Measurements from ENCODE around the gene ABTB1. TPM values are rescaled to one million over a fixed set of nuclear protein-coding genes. Genes with fewer than 3 reads are reported as not detected.

ABTB1 gene
- total and polyA plus RNA-seq, 4 donors = 9.7 to 14.1 (median 10.9) TPM

DNA sequence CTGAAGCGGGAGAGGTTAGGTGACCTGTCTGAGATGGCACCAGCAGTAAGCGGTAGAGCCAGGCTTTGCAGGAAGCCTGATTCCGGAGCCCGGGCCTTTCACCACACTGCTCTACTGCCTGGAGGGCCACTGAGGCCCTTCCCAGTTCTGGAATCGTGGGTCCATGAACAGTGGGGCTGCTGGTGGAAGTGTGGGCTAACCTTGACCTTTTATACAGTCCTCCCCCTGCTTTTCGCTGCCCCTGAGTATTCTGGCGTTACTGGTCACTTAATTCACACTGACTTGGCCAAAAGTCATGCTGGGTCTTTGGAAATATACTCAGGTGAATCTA is 2.6 kb upstream of the ABTB1 start:
- 94% methylated on average over 7 of the region's 7 CpGs for WGBS
- H3K27ac ChIP-seq (ENCODE audit: low read depth in 1 of 2, low read length in 2 of 2) = no peak overlapping the region
- no peaks in the 10 kb centered on the region for H3K9me3 ChIP-seq (ENCODE audit: control insufficient read depth in 4 of 4, low read length in 3 of 4)
- H3K27me3 ChIP-seq (ENCODE audit: control insufficient read depth in 4 of 4, insufficient read depth in 4 of 4, low read length in 3 of 4) = no peaks in the 10 kb centered on the region
- TF ChIP-seq RAD21 (IDR thresholded peaks at IDR 0.05) (no peak), YY1 (IDR thresholded peaks at IDR 0.05) (no peak), TAF1 (conservative IDR thresholded peaks at IDR 0.05) (no peak), EGR1 (IDR thresholded peaks at IDR 0.05; ENCODE audit: low read depth in 2 of 2) (no peak), GABPA (IDR thresholded peaks at IDR 0.05 in 1 of 2, conservative IDR thresholded peaks at IDR 0.05 in 1 of 2) (no peak), FOXA1 (IDR thresholded peaks at IDR 0.05) (no peak)
- TF ChIP-seq, protein P1, sequence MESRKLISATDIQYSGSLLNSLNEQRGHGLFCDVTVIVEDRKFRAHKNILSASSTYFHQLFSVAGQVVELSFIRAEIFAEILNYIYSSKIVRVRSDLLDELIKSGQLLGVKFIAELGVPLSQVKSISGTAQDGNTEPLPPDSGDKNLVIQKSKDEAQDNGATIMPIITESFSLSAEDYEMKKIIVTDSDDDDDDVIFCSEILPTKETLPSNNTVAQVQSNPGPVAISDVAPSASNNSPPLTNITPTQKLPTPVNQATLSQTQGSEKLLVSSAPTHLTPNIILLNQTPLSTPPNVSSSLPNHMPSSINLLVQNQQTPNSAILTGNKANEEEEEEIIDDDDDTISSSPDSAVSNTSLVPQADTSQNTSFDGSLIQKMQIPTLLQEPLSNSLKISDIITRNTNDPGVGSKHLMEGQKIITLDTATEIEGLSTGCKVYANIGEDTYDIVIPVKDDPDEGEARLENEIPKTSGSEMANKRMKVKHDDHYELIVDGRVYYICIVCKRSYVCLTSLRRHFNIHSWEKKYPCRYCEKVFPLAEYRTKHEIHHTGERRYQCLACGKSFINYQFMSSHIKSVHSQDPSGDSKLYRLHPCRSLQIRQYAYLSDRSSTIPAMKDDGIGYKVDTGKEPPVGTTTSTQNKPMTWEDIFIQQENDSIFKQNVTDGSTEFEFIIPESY (IDR thresholded peaks at IDR 0.05) = no peak
- TF ChIP-seq, protein P2, sequence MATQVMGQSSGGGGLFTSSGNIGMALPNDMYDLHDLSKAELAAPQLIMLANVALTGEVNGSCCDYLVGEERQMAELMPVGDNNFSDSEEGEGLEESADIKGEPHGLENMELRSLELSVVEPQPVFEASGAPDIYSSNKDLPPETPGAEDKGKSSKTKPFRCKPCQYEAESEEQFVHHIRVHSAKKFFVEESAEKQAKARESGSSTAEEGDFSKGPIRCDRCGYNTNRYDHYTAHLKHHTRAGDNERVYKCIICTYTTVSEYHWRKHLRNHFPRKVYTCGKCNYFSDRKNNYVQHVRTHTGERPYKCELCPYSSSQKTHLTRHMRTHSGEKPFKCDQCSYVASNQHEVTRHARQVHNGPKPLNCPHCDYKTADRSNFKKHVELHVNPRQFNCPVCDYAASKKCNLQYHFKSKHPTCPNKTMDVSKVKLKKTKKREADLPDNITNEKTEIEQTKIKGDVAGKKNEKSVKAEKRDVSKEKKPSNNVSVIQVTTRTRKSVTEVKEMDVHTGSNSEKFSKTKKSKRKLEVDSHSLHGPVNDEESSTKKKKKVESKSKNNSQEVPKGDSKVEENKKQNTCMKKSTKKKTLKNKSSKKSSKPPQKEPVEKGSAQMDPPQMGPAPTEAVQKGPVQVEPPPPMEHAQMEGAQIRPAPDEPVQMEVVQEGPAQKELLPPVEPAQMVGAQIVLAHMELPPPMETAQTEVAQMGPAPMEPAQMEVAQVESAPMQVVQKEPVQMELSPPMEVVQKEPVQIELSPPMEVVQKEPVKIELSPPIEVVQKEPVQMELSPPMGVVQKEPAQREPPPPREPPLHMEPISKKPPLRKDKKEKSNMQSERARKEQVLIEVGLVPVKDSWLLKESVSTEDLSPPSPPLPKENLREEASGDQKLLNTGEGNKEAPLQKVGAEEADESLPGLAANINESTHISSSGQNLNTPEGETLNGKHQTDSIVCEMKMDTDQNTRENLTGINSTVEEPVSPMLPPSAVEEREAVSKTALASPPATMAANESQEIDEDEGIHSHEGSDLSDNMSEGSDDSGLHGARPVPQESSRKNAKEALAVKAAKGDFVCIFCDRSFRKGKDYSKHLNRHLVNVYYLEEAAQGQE (IDR thresholded peaks at IDR 0.05) = no peak
- TF ChIP-seq, protein P3, sequence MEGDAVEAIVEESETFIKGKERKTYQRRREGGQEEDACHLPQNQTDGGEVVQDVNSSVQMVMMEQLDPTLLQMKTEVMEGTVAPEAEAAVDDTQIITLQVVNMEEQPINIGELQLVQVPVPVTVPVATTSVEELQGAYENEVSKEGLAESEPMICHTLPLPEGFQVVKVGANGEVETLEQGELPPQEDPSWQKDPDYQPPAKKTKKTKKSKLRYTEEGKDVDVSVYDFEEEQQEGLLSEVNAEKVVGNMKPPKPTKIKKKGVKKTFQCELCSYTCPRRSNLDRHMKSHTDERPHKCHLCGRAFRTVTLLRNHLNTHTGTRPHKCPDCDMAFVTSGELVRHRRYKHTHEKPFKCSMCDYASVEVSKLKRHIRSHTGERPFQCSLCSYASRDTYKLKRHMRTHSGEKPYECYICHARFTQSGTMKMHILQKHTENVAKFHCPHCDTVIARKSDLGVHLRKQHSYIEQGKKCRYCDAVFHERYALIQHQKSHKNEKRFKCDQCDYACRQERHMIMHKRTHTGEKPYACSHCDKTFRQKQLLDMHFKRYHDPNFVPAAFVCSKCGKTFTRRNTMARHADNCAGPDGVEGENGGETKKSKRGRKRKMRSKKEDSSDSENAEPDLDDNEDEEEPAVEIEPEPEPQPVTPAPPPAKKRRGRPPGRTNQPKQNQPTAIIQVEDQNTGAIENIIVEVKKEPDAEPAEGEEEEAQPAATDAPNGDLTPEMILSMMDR (IDR thresholded peaks at IDR 0.05; ENCODE audit: low read depth, low read length, missing input control) = no peak
- TF ChIP-seq, protein P4, sequence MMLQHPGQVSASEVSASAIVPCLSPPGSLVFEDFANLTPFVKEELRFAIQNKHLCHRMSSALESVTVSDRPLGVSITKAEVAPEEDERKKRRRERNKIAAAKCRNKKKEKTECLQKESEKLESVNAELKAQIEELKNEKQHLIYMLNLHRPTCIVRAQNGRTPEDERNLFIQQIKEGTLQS (IDR thresholded peaks at IDR 0.05) = no peak
- H3K4me1 ChIP-seq (ENCODE audit: control insufficient read depth in 4 of 4, insufficient read depth in 4 of 4, low read length in 3 of 4) = peaks cover 5 to 14% (median 8%) of the 10 kb centered on the region in 4 donors
- no peak overlapping the region for H3K9ac ChIP-seq (ENCODE audit: low read depth in 1 of 2, low read length in 2 of 2)
- H3K4me3 ChIP-seq (ENCODE audit: low read depth in 1 of 3, low read length in 3 of 3) = no peak overlapping the region
- DNase-seq (ENCODE audit: low spot score) = no peak
- H3K36me3 ChIP-seq (ENCODE audit: control insufficient read depth in 4 of 4, insufficient read depth in 3 of 4, low read depth in 1 of 4, low read length in 3 of 4) = no peaks in the 10 kb centered on the region

DNA sequence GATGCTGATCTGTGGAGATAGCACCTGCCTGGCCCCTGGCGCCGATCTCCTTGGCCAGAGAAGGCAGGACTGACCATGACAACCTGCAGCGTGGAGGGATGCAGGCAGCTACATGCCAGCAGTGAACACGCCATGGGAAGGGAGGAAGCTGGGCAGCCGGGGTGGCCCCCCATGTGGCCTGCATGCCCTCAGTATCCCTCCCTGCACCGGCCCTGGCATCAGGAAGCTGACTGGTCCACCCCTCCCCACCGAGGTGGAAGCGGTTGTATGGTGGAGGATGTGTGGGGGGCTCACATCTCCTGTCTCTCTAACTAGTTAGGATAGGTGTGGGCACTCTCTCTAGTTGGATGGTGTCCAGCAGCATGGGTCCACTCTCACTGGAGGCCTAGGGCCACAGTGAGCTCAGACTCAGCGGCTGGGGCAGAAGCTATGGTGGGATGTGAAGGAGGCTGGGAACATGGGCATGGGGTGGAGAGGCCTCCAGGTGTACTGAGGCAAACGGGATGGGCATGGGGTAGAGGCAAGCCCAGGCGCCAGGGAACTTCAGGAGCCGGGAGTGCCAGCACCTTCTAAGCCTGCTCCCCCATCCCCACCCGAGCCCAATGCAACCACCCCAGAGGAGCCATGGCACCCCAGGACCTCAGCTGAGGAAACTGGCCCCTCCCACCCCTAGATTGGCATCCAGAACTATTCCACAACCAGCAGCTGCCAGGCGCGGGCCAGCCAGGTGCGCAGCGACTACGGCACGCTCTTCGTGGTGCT is 1.8 kb upstream of the ABTB1 start:
- no peak overlapping the region for H3K27ac ChIP-seq (ENCODE audit: low read depth in 1 of 2, low read length in 2 of 2)
- H3K27me3 ChIP-seq (ENCODE audit: control insufficient read depth in 4 of 4, insufficient read depth in 4 of 4, low read length in 3 of 4) = no peaks in the 10 kb centered on the region
- H3K9ac ChIP-seq (ENCODE audit: low read depth in 1 of 2, low read length in 2 of 2) = no peak overlapping the region
- H3K4me3 ChIP-seq (ENCODE audit: low read depth in 1 of 3, low read length in 3 of 3) = no peak overlapping the region
- 98% methylated on average over 20 of the region's 20 CpGs for WGBS
- peaks cover 0 to under 1% (median 0%) of the 10 kb centered on the region in 4 donors for H3K36me3 ChIP-seq (ENCODE audit: control insufficient read depth in 4 of 4, insufficient read depth in 3 of 4, low read depth in 1 of 4, low read length in 3 of 4)
- DNase-seq (ENCODE audit: low spot score) = no peak
- no peaks in the 10 kb centered on the region for H3K9me3 ChIP-seq (ENCODE audit: control insufficient read depth in 4 of 4, low read length in 3 of 4)
- H3K4me1 ChIP-seq (ENCODE audit: control insufficient read depth in 4 of 4, insufficient read depth in 4 of 4, low read length in 3 of 4) = peaks cover 5 to 14% (median 8%) of the 10 kb centered on the region in 4 donors
- TF ChIP-seq, protein P4 (IDR thresholded peaks at IDR 0.05) = no peak
- TF ChIP-seq FOXA1 (IDR thresholded peaks at IDR 0.05) (no peak), YY1 (IDR thresholded peaks at IDR 0.05) (no peak), HNF4G (IDR thresholded peaks at IDR 0.05) (no peak), GABPA (IDR thresholded peaks at IDR 0.05 in 1 of 2, conservative IDR thresholded peaks at IDR 0.05 in 1 of 2) (no peak), JUND (IDR thresholded peaks at IDR 0.05) (no peak), RXRA (IDR thresholded peaks at IDR 0.05) (no peak), NR2F2 (IDR thresholded peaks at IDR 0.05) (no peak), SP1 (IDR thresholded peaks at IDR 0.05) (no peak), TAF1 (conservative IDR thresholded peaks at IDR 0.05) (no peak), RAD21 (IDR thresholded peaks at IDR 0.05) (no peak), FOXA2 (IDR thresholded peaks at IDR 0.05) (no peak), EGR1 (IDR thresholded peaks at IDR 0.05; ENCODE audit: low read depth in 2 of 2) (no peak)
- TF ChIP-seq, protein P1 (IDR thresholded peaks at IDR 0.05) = no peak
- TF ChIP-seq, protein P5, sequence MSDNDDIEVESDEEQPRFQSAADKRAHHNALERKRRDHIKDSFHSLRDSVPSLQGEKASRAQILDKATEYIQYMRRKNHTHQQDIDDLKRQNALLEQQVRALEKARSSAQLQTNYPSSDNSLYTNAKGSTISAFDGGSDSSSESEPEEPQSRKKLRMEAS (IDR thresholded peaks at IDR 0.05) = no peak

All from liver (tissue), 9 donors.